Body of pancreas (tissue), 4 donors: ENCODE measurements around the gene ANKLE2. TPM values are rescaled to one million over a fixed set of nuclear protein-coding genes. Genes with fewer than 3 reads are reported as not detected.

Experiments
- ATAC-seq: fragments of 150-250 bp; one replicate; pipeline ENCODE4 v1.9.1; 2016
- DNase-seq, 4 donors: peaks; one replicate each; pipeline ENCODE4 v3.0.0-alpha.2; 2019
- H3K27ac ChIP-seq, 4 donors: fragments of 200-600 bp; sonication (generic); 1 replicate in 3 of 4; 2 replicates in 1 of 4; pipeline versions ENCODE4 v1.5.1 to v1.6.1; 2016 to 2019; ENCODE audit warnings: mild to moderate bottlenecking in 1 of 4, mixed read lengths in 1 of 4, moderate library complexity in 1 of 4
- H3K27me3 ChIP-seq, 2 donors: fragments of 200-600 bp; sonication (generic); one replicate each; pipeline ENCODE4 v1.6.0; 2016; ENCODE audit warnings: mild to moderate bottlenecking in 1 of 2
- H3K36me3 ChIP-seq, 2 donors: fragments of 200-600 bp; sonication (generic); replicated peaks in 1 of 2; 2 replicates each; pipeline ENCODE4 v1.5.1; 2016; ENCODE audit warnings: low read depth in 2 of 2; ENCODE audit not compliant: insufficient read depth in 1 of 2
- H3K4me1 ChIP-seq: fragments of 200-600 bp; sonication (generic); one replicate; pipeline ENCODE4 v1.6.0; 2016
- H3K4me3 ChIP-seq, 2 donors: fragments of 200-600 bp; sonication (generic); 1 replicate in 1 of 2; 2 replicates in 1 of 2; pipeline ENCODE4 v1.5.1; 2016 to 2019
- H3K9me3 ChIP-seq, 3 donors: fragments of 200-600 bp; sonication (generic); 1 replicate in 2 of 3; 2 replicates in 1 of 3; pipeline ENCODE4 v1.5.1; 2016
- CTCF ChIP-seq, 7 experiments: fragments of 450-650 bp in 4 of 7; fragments of 200-600 bp in 3 of 7; sonication (generic) in 3 of 7; IDR thresholded peaks; one replicate each; pipeline ENCODE4 v1.5.1; 2016 to 2019; ENCODE audit warnings: antibody characterized with exemption in 7 of 7
- POLR2A ChIP-seq, 3 donors: fragments of 450-650 bp; IDR thresholded peaks; one replicate each; pipeline ENCODE4 v1.6.1; 2016; ENCODE audit warnings: antibody characterized with exemption in 3 of 3, mild to moderate bottlenecking in 2 of 3
- WGBS, 2 donors: methylation state at CpG; one replicate each; pipeline ENCODE4 v1.1.5; 2017; 5-methylcytosine and 5-hydroxymethylcytosine counted together
- intact Hi-C: fragments of 100-400 bp; cut with DNase I; formaldehyde crosslinking; loops from one replicate; pipeline ENCODE4 v1.15.1; 2023
- total RNA-seq, 2 donors: library from RNA; depleted of rRNA; stranded (reverse); fragments of >200 nt; gene quantifications; one replicate each; pipeline ENCODE4 v1.1.0, GENCODE V29; 2016

The ANKLE2 gene
- total RNA-seq, 2 donors from 2014 or later: 37.9 to 76.1 TPM

- ATAC-seq (no peak), DNase-seq (peak in 3 of 4 donors; percentile 50 to 63 (median 54))
- Histone ChIP-seq H3K4me1 (no peaks in the 10 kb centered on the region), H3K27me3 (no peaks in the 10 kb centered on the region), H3K36me3 (no peaks in the 10 kb centered on the region), H3K4me3 (no peak overlapping the region), H3K27ac (peak overlapping the region in 1 of 4 donors; percentile 42), H3K9me3 (no peaks in the 10 kb centered on the region)
- WGBS, 2 donors: 54 to 61% methylated on average over 20 to 26 of the region's 27 CpGs
- intact Hi-C loops: no loop called here
- no peak for TF ChIP-seq POLR2A (IDR thresholded peaks at IDR 0.05)
- no peak for TF ChIP-seq CTCF (IDR thresholded peaks at IDR 0.05)
Measured at GRCh38 chr12:132766380-132767085, 4.9 kb upstream of the ANKLE2 start.

DNA sequence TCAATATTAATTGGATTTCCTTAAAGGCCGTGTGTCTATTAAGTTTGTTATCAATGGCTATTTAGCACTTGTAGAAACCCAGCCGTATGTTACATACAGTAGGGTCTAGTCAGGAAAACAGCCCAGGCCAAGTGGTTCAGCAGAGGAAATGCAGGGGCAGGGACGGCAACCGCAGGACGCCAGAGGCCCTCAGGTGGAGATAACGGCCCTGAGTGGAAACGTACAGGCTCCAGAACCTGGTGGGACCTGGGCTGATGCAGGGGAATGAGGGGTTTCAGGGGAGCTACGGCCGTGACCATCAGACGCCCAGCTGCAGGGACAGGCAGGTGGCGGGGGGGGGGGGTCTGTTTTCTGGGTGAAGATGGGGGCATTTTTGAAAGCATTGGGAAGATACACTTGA is 3.7 kb upstream of the ANKLE2 start:
- no peaks in the 10 kb centered on the region for H3K9me3 ChIP-seq
- intact Hi-C loops: no loop called here
- DNase-seq (no peak), ATAC-seq (no peak)
- H3K36me3 ChIP-seq: no peaks in the 10 kb centered on the region
- H3K4me3 ChIP-seq: no peak overlapping the region
- TF ChIP-seq CTCF (IDR thresholded peaks at IDR 0.05) (no peak), POLR2A (IDR thresholded peaks at IDR 0.05) (no peak)
- WGBS, 2 donors: 66 to 75% methylated on average over 11 of the region's 11 CpGs
- peaks cover 4% of the 10 kb centered on the region for H3K4me1 ChIP-seq
- H3K27me3 ChIP-seq: no peaks in the 10 kb centered on the region
- H3K27ac ChIP-seq: no peak overlapping the region

GRCh38 chr12:132764231-132764630 is 2.6 kb upstream of the ANKLE2 start:
- Histone ChIP-seq H3K36me3 (no peaks in the 10 kb centered on the region), H3K27ac (no peak overlapping the region), H3K4me3 (no peak overlapping the region), H3K9me3 (no peaks in the 10 kb centered on the region), H3K27me3 (no peaks in the 10 kb centered on the region), H3K4me1 (peaks cover 12% of the 10 kb centered on the region)
- WGBS, 2 donors: 90 to 97% methylated on average over 18 to 20 of the region's 20 CpGs
- no peak for ATAC-seq
- no peak for DNase-seq
- intact Hi-C loops: no loop called here
- TF ChIP-seq CTCF (IDR thresholded peaks at IDR 0.05): no peak
- no peak for TF ChIP-seq POLR2A (IDR thresholded peaks at IDR 0.05)

- peak; percentile 96 for ATAC-seq
- peaks cover 12% of the 10 kb centered on the region for H3K4me1 ChIP-seq
- 0 to 1% methylated on average over 9 to 76 of the region's 89 CpGs for WGBS, 2 donors
- DNase-seq: peak; percentile 84 to 87 (median 86)
- peak overlapping the region; percentile 91 to 96 (median 92) for H3K27ac ChIP-seq
- H3K27me3 ChIP-seq: no peaks in the 10 kb centered on the region
- no peaks in the 10 kb centered on the region for H3K9me3 ChIP-seq
- H3K4me3 ChIP-seq: peak overlapping the region; percentile 28 to 33
- intact Hi-C loops: no loop called here
- TF ChIP-seq POLR2A (IDR thresholded peaks at IDR 0.05) (peak; percentile 59 to 85 (median 83)), CTCF (IDR thresholded peaks at IDR 0.05) (peak in 5 of 7 experiments; percentile 15 to 49 (median 38))
- H3K36me3 ChIP-seq: no peaks in the 10 kb centered on the region
Measured at GRCh38 chr12:132761921-132762583, 420 bp upstream of the ANKLE2 start.
